K562 (cell line): ENCODE measurements around the gene ZNF613. TPM values are rescaled to one million over a fixed set of nuclear protein-coding genes. Genes with fewer than 3 reads are reported as not detected.

ENCODE experiments used
- CBX5 ChIP-seq: IDR thresholded peaks from 2 replicates; pipeline ENCODE4 v1.6.1; 2014; ENCODE audit warnings: low read depth, borderline replicate concordance
- CXXC5 ChIP-seq: fragments of 250-450 bp; sonication (Bioruptor Pico); IDR thresholded peaks from 2 replicates; pipeline ENCODE4 v1.8.0; 2022; ENCODE audit warnings: inconsistent platforms, mild to moderate bottlenecking, moderate library complexity
- E2F4 ChIP-seq: sonication (generic); formaldehyde crosslinking; IDR thresholded peaks from 2 replicates; pipeline ENCODE4 v1.8.0; 2022; ENCODE audit warnings: mild to moderate bottlenecking, low read depth, missing genetic modification reagents
- EHMT2 ChIP-seq: fragments of 450-650 bp; IDR thresholded peaks from 2 replicates; pipeline ENCODE4 v1.6.1; 2018; ENCODE audit warnings: antibody characterized with exemption
- ELF1 ChIP-seq: fragments of 200-800 bp; sonication (Bioruptor generic); IDR thresholded peaks from 2 replicates; pipeline ENCODE4 v1.6.1; 2016; ENCODE audit warnings: missing genetic modification characterization, missing compliant biosample characterization
- FOXJ3 ChIP-seq: sonication (generic); formaldehyde crosslinking; IDR thresholded peaks from 2 replicates; pipeline ENCODE4 v1.4.0; 2020; ENCODE audit warnings: mild to moderate bottlenecking, missing genetic modification reagents
- FUS ChIP-seq: fragments of 200-400 bp; formaldehyde crosslinking; optimal IDR thresholded peaks from 2 replicates; pipeline ENCODE3; 2017; ENCODE audit warnings: low read depth, low read length
- GATAD2B ChIP-seq: fragments of 450-650 bp; IDR thresholded peaks from 2 replicates; pipeline ENCODE4 v1.6.1; 2017; ENCODE audit warnings: mild to moderate bottlenecking, borderline replicate concordance
- HMGN3 ChIP-seq: IDR thresholded peaks from 2 replicates; pipeline ENCODE4 v1.6.1; 2011; ENCODE audit warnings: borderline replicate concordance, low read depth, mild to moderate bottlenecking, mixed read lengths, low read length; ENCODE audit not compliant: insufficient read length; ENCODE audit errors: extremely low read depth
- MBD2 ChIP-seq: sonication (generic); IDR thresholded peaks from 2 replicates; pipeline ENCODE4 v1.6.1; 2016; ENCODE audit warnings: low read depth, borderline replicate concordance
- MCM7 ChIP-seq, 2 experiments: fragments of 450-650 bp; IDR thresholded peaks; 2 replicates each; pipeline ENCODE4 v1.6.1; 2016 to 2018
- MED1 ChIP-seq: sonication (generic); formaldehyde crosslinking; IDR thresholded peaks from 2 replicates; pipeline ENCODE4 v1.8.1; 2023; ENCODE audit warnings: missing genetic modification reagents, borderline replicate concordance
- NFIX ChIP-seq: fragments of 250-450 bp; sonication (Bioruptor Pico); IDR thresholded peaks from 2 replicates; pipeline ENCODE4 v1.4.0; 2020; ENCODE audit warnings: low read depth, mild to moderate bottlenecking, moderate library complexity
- NR2C1 ChIP-seq, 2 experiments: fragments of 450-650 bp; IDR thresholded peaks; 2 replicates each; pipeline ENCODE4 v1.6.1; 2017; ENCODE audit warnings: mild to moderate bottlenecking in 2 of 2, antibody characterized with exemption in 1 of 2, inconsistent platforms in 1 of 2, missing compliant biosample characterization in 1 of 2, missing genetic modification characterization in 1 of 2
- PHF8 ChIP-seq: fragments of 200-600 bp; sonication (generic); IDR thresholded peaks from 2 replicates; pipeline ENCODE4 v1.6.1; 2012; ENCODE audit warnings: mixed run types, mild to moderate bottlenecking, inconsistent platforms, low read length, moderate library complexity, borderline replicate concordance
- RBM14 ChIP-seq: fragments of 200-400 bp; formaldehyde crosslinking; IDR thresholded peaks from 2 replicates; pipeline ENCODE4 v1.6.1; 2018; ENCODE audit warnings: low read depth, mild to moderate bottlenecking, low read length, moderate library complexity, borderline replicate concordance; ENCODE audit not compliant: insufficient read depth
- RUNX1 ChIP-seq: sonication (generic); IDR thresholded peaks from 2 replicates; pipeline ENCODE4 v1.6.1; 2016; ENCODE audit warnings: antibody characterized with exemption, low read depth
- ZBTB8A ChIP-seq: fragments of 450-650 bp; IDR thresholded peaks from 2 replicates; pipeline ENCODE4 v1.6.1; 2018; ENCODE audit warnings: mild to moderate bottlenecking, moderate library complexity; ENCODE audit not compliant: partially characterized antibody
- ZNF175 ChIP-seq: fragments of 200-800 bp; sonication (Bioruptor generic); IDR thresholded peaks from 2 replicates; pipeline ENCODE4 v1.6.1; 2016; ENCODE audit warnings: low read depth, mild to moderate bottlenecking, missing genetic modification characterization, missing compliant biosample characterization
- ZNF217 ChIP-seq: sonication (generic); formaldehyde crosslinking; IDR thresholded peaks from 2 replicates; pipeline ENCODE4 v1.8.0; 2022; ENCODE audit warnings: mild to moderate bottlenecking, missing genetic modification reagents
- ZNF253 ChIP-seq: fragments of 250-450 bp; sonication (Bioruptor Pico); conservative IDR thresholded peaks from 2 replicates; pipeline ENCODE4 v1.6.1; 2021; ENCODE audit warnings: mild to moderate bottlenecking
- polyA plus RNA-seq, 8 experiments: library from polyadenylated mRNA; depleted of rRNA in 4 of 8; stranded (reverse) in 5 of 8; unstranded in 3 of 8; fragments of >200 nt; fragmentation: Nextera tagmentation in 2 of 8; fragmentation: Illumina TruSeq in 1 of 8; extraction: Ambion mirVana in 2 of 8; extraction: Trizol in 1 of 8; gene quantifications; 2 replicates each; pipeline versions ENCODE4 v1.2.1 to v1.2.3, GENCODE V29; 2011 to 2014; ENCODE audit warnings: inconsistent platforms in 1 of 8, missing spikeins in 1 of 8
- total RNA-seq, 7 experiments: library from RNA; depleted of rRNA in 6 of 7; stranded (reverse); fragments of >200 nt in 6 of 7; fragmentation: Illumina TruSeq in 2 of 7; extraction: Trizol in 2 of 7; gene quantifications; 2 replicates each; pipeline versions ENCODE4 v1.2.1 to v1.2.3, GENCODE V29; 2011 to 2021; ENCODE audit warnings: low replicate concordance in 1 of 7
- TF ChIP-seq, protein P1 (sequence below), 2 experiments: fragments of 200-800 bp in 1 of 2; sonication (Bioruptor generic) in 1 of 2; sonication (generic) in 1 of 2; formaldehyde crosslinking in 1 of 2; IDR thresholded peaks in 1 of 2; conservative IDR thresholded peaks in 1 of 2; 2 replicates each; pipeline versions ENCODE4 v1.5.0 to v1.6.1; 2016 to 2020; ENCODE audit warnings: missing compliant biosample characterization in 1 of 2, missing genetic modification characterization in 1 of 2, missing genetic modification reagents in 1 of 2
- TF ChIP-seq, protein P2 (sequence below): conservative IDR thresholded peaks from 2 replicates; pipeline ENCODE4 v1.6.1; 2011; ENCODE audit warnings: low read depth, mild to moderate bottlenecking, low read length; ENCODE audit not compliant: control insufficient read depth

Gene ZNF613
- total and polyA plus RNA-seq, 9 of the 15 experiments (the other 6 are each of a cell fraction or from before 2014, with no cell fraction given), result 2.1 to 4.5 (median 2.7) TPM

- TF ChIP-seq, protein P1, sequence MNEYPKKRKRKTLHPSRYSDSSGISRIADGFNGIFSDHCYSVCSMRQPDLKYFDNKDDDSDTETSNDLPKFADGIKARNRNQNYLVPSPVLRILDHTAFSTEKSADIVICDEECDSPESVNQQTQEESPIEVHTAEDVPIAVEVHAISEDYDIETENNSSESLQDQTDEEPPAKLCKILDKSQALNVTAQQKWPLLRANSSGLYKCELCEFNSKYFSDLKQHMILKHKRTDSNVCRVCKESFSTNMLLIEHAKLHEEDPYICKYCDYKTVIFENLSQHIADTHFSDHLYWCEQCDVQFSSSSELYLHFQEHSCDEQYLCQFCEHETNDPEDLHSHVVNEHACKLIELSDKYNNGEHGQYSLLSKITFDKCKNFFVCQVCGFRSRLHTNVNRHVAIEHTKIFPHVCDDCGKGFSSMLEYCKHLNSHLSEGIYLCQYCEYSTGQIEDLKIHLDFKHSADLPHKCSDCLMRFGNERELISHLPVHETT (CRISPR knock-in tag; conservative IDR thresholded peaks at IDR 0.05 in 1 of 2, IDR thresholded peaks at IDR 0.05 in 1 of 2), result 0 out of 4 replicates have a peak, but pooled peaks of 1 of the 2 experiments have one; percentile 71
- TF ChIP-seq FUS, result no peak
- peak; percentile 61; the same call in 1 of the 2 replicates for TF ChIP-seq PHF8
- TF ChIP-seq MCM7 (IDR thresholded peaks at IDR 0.05), result no peak
- peak; percentile 65 for TF ChIP-seq CXXC5
- TF ChIP-seq E2F4 (CRISPR knock-in tag), result no peak
- no peak for TF ChIP-seq EHMT2
- TF ChIP-seq MBD2, result 0 out of 2 replicates have a peak, but pooled peaks have one; percentile 36
- no peak for TF ChIP-seq ZNF217 (CRISPR knock-in tag)
- TF ChIP-seq RBM14, result no peak
- TF ChIP-seq ZBTB8A, result no peak
- TF ChIP-seq CBX5, result no peak
- no peak for TF ChIP-seq NFIX
- TF ChIP-seq GATAD2B, result no peak
- TF ChIP-seq ELF1 (tag), result peak; percentile 93
- TF ChIP-seq ZNF253 (CRISPR knock-in tag), result no peak
- no peak for TF ChIP-seq FOXJ3 (CRISPR knock-in tag)
- TF ChIP-seq, protein P2, sequence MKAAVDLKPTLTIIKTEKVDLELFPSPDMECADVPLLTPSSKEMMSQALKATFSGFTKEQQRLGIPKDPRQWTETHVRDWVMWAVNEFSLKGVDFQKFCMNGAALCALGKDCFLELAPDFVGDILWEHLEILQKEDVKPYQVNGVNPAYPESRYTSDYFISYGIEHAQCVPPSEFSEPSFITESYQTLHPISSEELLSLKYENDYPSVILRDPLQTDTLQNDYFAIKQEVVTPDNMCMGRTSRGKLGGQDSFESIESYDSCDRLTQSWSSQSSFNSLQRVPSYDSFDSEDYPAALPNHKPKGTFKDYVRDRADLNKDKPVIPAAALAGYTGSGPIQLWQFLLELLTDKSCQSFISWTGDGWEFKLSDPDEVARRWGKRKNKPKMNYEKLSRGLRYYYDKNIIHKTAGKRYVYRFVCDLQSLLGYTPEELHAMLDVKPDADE, result 0 out of 2 replicates have a peak, but pooled peaks have one; percentile 15
- 0 out of 2 replicates have a peak, but pooled peaks have one; percentile 71 for TF ChIP-seq ZNF175 (CRISPR knock-in tag)
- TF ChIP-seq HMGN3, result no peak
- no peak for TF ChIP-seq MED1 (CRISPR knock-in tag)
- TF ChIP-seq NR2C1 (IDR thresholded peaks at IDR 0.05), result peak; percentile 85
- peak; percentile 68 for TF ChIP-seq NR2C1 (tag; IDR thresholded peaks at IDR 0.05)
- no peak for TF ChIP-seq RUNX1
Measured at GRCh38 chr19:51986309-51987291, 59.3 kb downstream of the ZNF613 start, which contains the start of gene ZNF350 (continued).
